Measurements from ENCODE around the gene PDE2A. TPM values are rescaled to one million over a fixed set of nuclear protein-coding genes. Genes with fewer than 3 reads are reported as not detected.

PDE2A gene
- polyA plus RNA-seq, 1 donor, result 15.1 TPM

GRCh38 chr11:72591785-72592502, 82.3 kb downstream of the PDE2A start:
- Histone ChIP-seq H3K4me1 (ENCODE audit: control insufficient read depth, insufficient read depth, low read length) (peaks cover 3% of the 10 kb centered on the region), H3K4me3 (ENCODE audit: low read length) (no peak overlapping the region), H3K36me3 (ENCODE audit: control insufficient read depth, insufficient read depth, low read length) (no peaks in the 10 kb centered on the region), H3K27me3 (ENCODE audit: control insufficient read depth, insufficient read depth, low read length) (peaks cover 81% of the 10 kb centered on the region), H3K27ac (ENCODE audit: low read length) (no peak overlapping the region), H3K9me3 (ENCODE audit: control insufficient read depth, low read depth, low read length) (no peaks in the 10 kb centered on the region)
- WGBS (ENCODE audit: insufficient coverage, low lambda C conversion rate), result no CpG with 5 or more reads among the region's 10 CpGs
- DNase-seq, result no peak

GRCh38 chr11:72591023-72591422, 83.2 kb downstream of the PDE2A start:
- WGBS (ENCODE audit: insufficient coverage, low lambda C conversion rate), result no CpG with 5 or more reads among the region's 5 CpGs
- no peak for DNase-seq
- no peaks in the 10 kb centered on the region for H3K36me3 ChIP-seq (ENCODE audit: control insufficient read depth, insufficient read depth, low read length)
- no peak overlapping the region for H3K4me3 ChIP-seq (ENCODE audit: low read length)
- no peaks in the 10 kb centered on the region for H3K9me3 ChIP-seq (ENCODE audit: control insufficient read depth, low read depth, low read length)
- H3K27ac ChIP-seq (ENCODE audit: low read length), result no peak overlapping the region
- peaks cover 3% of the 10 kb centered on the region for H3K4me1 ChIP-seq (ENCODE audit: control insufficient read depth, insufficient read depth, low read length)
- peaks cover 84% of the 10 kb centered on the region for H3K27me3 ChIP-seq (ENCODE audit: control insufficient read depth, insufficient read depth, low read length)

GRCh38 chr11:72589802-72590761, 84.1 kb downstream of the PDE2A start:
- Histone ChIP-seq H3K4me3 (ENCODE audit: low read length) (peak overlapping the region; percentile 2), H3K4me1 (ENCODE audit: control insufficient read depth, insufficient read depth, low read length) (peaks cover 3% of the 10 kb centered on the region), H3K36me3 (ENCODE audit: control insufficient read depth, insufficient read depth, low read length) (no peaks in the 10 kb centered on the region), H3K9me3 (ENCODE audit: control insufficient read depth, low read depth, low read length) (no peaks in the 10 kb centered on the region), H3K27me3 (ENCODE audit: control insufficient read depth, insufficient read depth, low read length) (peaks cover 81% of the 10 kb centered on the region), H3K27ac (ENCODE audit: low read length) (no peak overlapping the region)
- DNase-seq, result peak; percentile 45 to 52
- WGBS (ENCODE audit: insufficient coverage, low lambda C conversion rate), result no CpG with 5 or more reads among the region's 74 CpGs

GRCh38 chr11:72588421-72589410, 85.5 kb downstream of the PDE2A start:
- H3K36me3 ChIP-seq (ENCODE audit: control insufficient read depth, insufficient read depth, low read length), result no peaks in the 10 kb centered on the region
- H3K27ac ChIP-seq (ENCODE audit: low read length), result no peak overlapping the region
- no peak for DNase-seq
- H3K9me3 ChIP-seq (ENCODE audit: control insufficient read depth, low read depth, low read length), result no peaks in the 10 kb centered on the region
- peaks cover 81% of the 10 kb centered on the region for H3K27me3 ChIP-seq (ENCODE audit: control insufficient read depth, insufficient read depth, low read length)
- H3K4me1 ChIP-seq (ENCODE audit: control insufficient read depth, insufficient read depth, low read length), result peaks cover 7% of the 10 kb centered on the region
- WGBS (ENCODE audit: insufficient coverage, low lambda C conversion rate), result 100% methylated on average over 1 of the region's 7 CpGs
- H3K4me3 ChIP-seq (ENCODE audit: low read length), result no peak overlapping the region

- no peaks in the 10 kb centered on the region for H3K9me3 ChIP-seq (ENCODE audit: control insufficient read depth, low read depth, low read length)
- H3K4me3 ChIP-seq (ENCODE audit: low read length), result no peak overlapping the region
- no peak overlapping the region for H3K27ac ChIP-seq (ENCODE audit: low read length)
- no peaks in the 10 kb centered on the region for H3K36me3 ChIP-seq (ENCODE audit: control insufficient read depth, insufficient read depth, low read length)
- H3K27me3 ChIP-seq (ENCODE audit: control insufficient read depth, insufficient read depth, low read length), result peaks cover 78% of the 10 kb centered on the region
- H3K4me1 ChIP-seq (ENCODE audit: control insufficient read depth, insufficient read depth, low read length), result peaks cover 7% of the 10 kb centered on the region
- WGBS (ENCODE audit: insufficient coverage, low lambda C conversion rate), result no CpG with 5 or more reads among the region's 1 CpG
- no peak for DNase-seq
Measured at GRCh38 chr11:72587696-72588095, 86.5 kb downstream of the PDE2A start.

- H3K27me3 ChIP-seq (ENCODE audit: control insufficient read depth, insufficient read depth, low read length), result peaks cover 66% of the 10 kb centered on the region
- H3K36me3 ChIP-seq (ENCODE audit: control insufficient read depth, insufficient read depth, low read length), result no peaks in the 10 kb centered on the region
- no CpG with 5 or more reads among the region's 7 CpGs for WGBS (ENCODE audit: insufficient coverage, low lambda C conversion rate)
- no peaks in the 10 kb centered on the region for H3K9me3 ChIP-seq (ENCODE audit: control insufficient read depth, low read depth, low read length)
- no peak for DNase-seq
- H3K27ac ChIP-seq (ENCODE audit: low read length), result no peak overlapping the region
- H3K4me3 ChIP-seq (ENCODE audit: low read length), result no peak overlapping the region
- peaks cover 7% of the 10 kb centered on the region for H3K4me1 ChIP-seq (ENCODE audit: control insufficient read depth, insufficient read depth, low read length)
Measured at GRCh38 chr11:72586321-72587090, 87.7 kb downstream of the PDE2A start.

- no CpG with 5 or more reads among the region's 15 CpGs for WGBS (ENCODE audit: insufficient coverage, low lambda C conversion rate)
- no peaks in the 10 kb centered on the region for H3K9me3 ChIP-seq (ENCODE audit: control insufficient read depth, low read depth, low read length)
- peak; percentile 67 to 69 for DNase-seq
- H3K4me3 ChIP-seq (ENCODE audit: low read length), result no peak overlapping the region
- H3K27ac ChIP-seq (ENCODE audit: low read length), result no peak overlapping the region
- H3K4me1 ChIP-seq (ENCODE audit: control insufficient read depth, insufficient read depth, low read length), result peaks cover 7% of the 10 kb centered on the region
- H3K27me3 ChIP-seq (ENCODE audit: control insufficient read depth, insufficient read depth, low read length), result peaks cover 59% of the 10 kb centered on the region
- H3K36me3 ChIP-seq (ENCODE audit: control insufficient read depth, insufficient read depth, low read length), result no peaks in the 10 kb centered on the region
Measured at GRCh38 chr11:72585762-72586311, 88.4 kb downstream of the PDE2A start.

GRCh38 chr11:72584939-72585597, 89.2 kb downstream of the PDE2A start:
- peaks cover 52% of the 10 kb centered on the region for H3K27me3 ChIP-seq (ENCODE audit: control insufficient read depth, insufficient read depth, low read length)
- WGBS (ENCODE audit: insufficient coverage, low lambda C conversion rate), result 60% methylated on average over 1 of the region's 12 CpGs
- peaks cover 7% of the 10 kb centered on the region for H3K4me1 ChIP-seq (ENCODE audit: control insufficient read depth, insufficient read depth, low read length)
- no peak overlapping the region for H3K27ac ChIP-seq (ENCODE audit: low read length)
- H3K4me3 ChIP-seq (ENCODE audit: low read length), result no peak overlapping the region
- H3K36me3 ChIP-seq (ENCODE audit: control insufficient read depth, insufficient read depth, low read length), result no peaks in the 10 kb centered on the region
- no peaks in the 10 kb centered on the region for H3K9me3 ChIP-seq (ENCODE audit: control insufficient read depth, low read depth, low read length)
- DNase-seq, result no peak

All from large intestine (tissue), 3 donors.